ENCODE data around the gene CRACR2B.

- TF ChIP-seq CTCF (IDR thresholded peaks at IDR 0.05), result no peak
- no peak for TF ChIP-seq POLR2AphosphoS5 (IDR thresholded peaks at IDR 0.05)
- no peak for TF ChIP-seq POLR2A (IDR thresholded peaks at IDR 0.05)
Observed at GRCh38 chr11:868802-869201, 41.1 kb downstream of the CRACR2B start.

Data from prostate gland (tissue), 2 donors.